Measurements from ENCODE around the gene PRKN.

GRCh38 chr6:161486361-161487216, 1241.0 kb downstream of the PRKN start:
- TF ChIP-seq ZNF8 (CRISPR knock-in tag; IDR thresholded peaks at IDR 0.05): no peak
- no peak for TF ChIP-seq PPARA (CRISPR knock-in tag; IDR thresholded peaks at IDR 0.05; ENCODE audit: borderline replicate concordance)
- TF ChIP-seq TCF4 (CRISPR knock-in tag; IDR thresholded peaks at IDR 0.05; ENCODE audit: borderline replicate concordance): no peak

Measured in SK-N-SH treated with all-trans-retinoic acid at 6 μM for 48 hours (cell line).